Measurements from ENCODE around the gene SPTBN5.

SPTBN5 gene

GRCh38 chr15:41903782-41904181 is 9.9 kb upstream of the SPTBN5 start:
- DNase-seq (ENCODE audit: low spot score), result no peak

GRCh38 chr15:41901431-41901830 is 7.6 kb upstream of the SPTBN5 start:
- DNase-seq (ENCODE audit: low spot score), result no peak

GRCh38 chr15:41900526-41901380 is 6.9 kb upstream of the SPTBN5 start:
- DNase-seq (ENCODE audit: low spot score), result no peak

GRCh38 chr15:41899854-41900442 is 6.1 kb upstream of the SPTBN5 start:
- no peak for DNase-seq (ENCODE audit: low spot score)

GRCh38 chr15:41897363-41897799 is 3.5 kb upstream of the SPTBN5 start:
- no peak for DNase-seq (ENCODE audit: low spot score)

- no peak for DNase-seq (ENCODE audit: low spot score)
Measured at GRCh38 chr15:41896566-41896965, 2.7 kb upstream of the SPTBN5 start.

GRCh38 chr15:41895957-41896356 is 2.1 kb upstream of the SPTBN5 start:
- no peak for DNase-seq (ENCODE audit: low spot score)

- no peak for DNase-seq (ENCODE audit: low spot score)
Measured at GRCh38 chr15:41895491-41895890, 1.6 kb upstream of the SPTBN5 start.

GRCh38 chr15:41894791-41895463 is 1.1 kb upstream of the SPTBN5 start:
- no peak for DNase-seq (ENCODE audit: low spot score)

GRCh38 chr15:41894251-41894790 is 468 bp upstream of the SPTBN5 start:
- no peak for DNase-seq (ENCODE audit: low spot score)

GRCh38 chr15:41892621-41893421 is 1.0 kb downstream of the SPTBN5 start:
- DNase-seq (ENCODE audit: low spot score), result no peak

GRCh38 chr15:41891946-41892345 is 1.9 kb downstream of the SPTBN5 start:
- DNase-seq (ENCODE audit: low spot score), result no peak

- no peak for DNase-seq (ENCODE audit: low spot score)
Measured at GRCh38 chr15:41891226-41891625, 2.6 kb downstream of the SPTBN5 start.

- no peak for DNase-seq (ENCODE audit: low spot score)
Measured at GRCh38 chr15:41890050-41890690, 3.7 kb downstream of the SPTBN5 start.

- no peak for DNase-seq (ENCODE audit: low spot score)
Measured at GRCh38 chr15:41888662-41889253, 5.1 kb downstream of the SPTBN5 start.

- DNase-seq (ENCODE audit: low spot score), result no peak
Measured at GRCh38 chr15:41887893-41888292, 6.0 kb downstream of the SPTBN5 start.

GRCh38 chr15:41887161-41887560 is 6.7 kb downstream of the SPTBN5 start:
- DNase-seq (ENCODE audit: low spot score), result no peak

GRCh38 chr15:41886741-41887140 is 7.1 kb downstream of the SPTBN5 start:
- DNase-seq (ENCODE audit: low spot score), result no peak

GRCh38 chr15:41885841-41886240 is 8.0 kb downstream of the SPTBN5 start:
- DNase-seq (ENCODE audit: low spot score), result no peak

GRCh38 chr15:41885321-41885720 is 8.5 kb downstream of the SPTBN5 start:
- no peak for DNase-seq (ENCODE audit: low spot score)

GRCh38 chr15:41884458-41884857 is 9.4 kb downstream of the SPTBN5 start:
- DNase-seq (ENCODE audit: low spot score), result no peak
